IMR-90 (cell line): ENCODE measurements around the gene BFSP1. TPM values are rescaled to one million over a fixed set of nuclear protein-coding genes. Genes with fewer than 3 reads are reported as not detected.

ENCODE experiments used
- ATAC-seq: fragments of 200-7000 bp; cut with Tn5 transposase; 2 replicates; pipeline ENCODE4 v1.9.1; 2020; ENCODE audit warnings: low read depth, mild to moderate bottlenecking, moderate library complexity
- BruUV-seq: library from RNA; stranded (reverse); fragments of 400-500 nt; replicated peaks from 2 replicates; lab custom pipeline; 2021; lab: Mats Ljungman, UMichigan
- CTCF ChIA-PET: fragments of 300-600 bp; formaldehyde crosslinking; extraction: SDS; loops from one replicate; lab custom pipeline; 2021; ENCODE audit warnings: antibody characterized with exemption; lab: Yijun Ruan, JAX
- POLR2A ChIA-PET: fragments of 300-600 bp; sonication (Branson Sonifier 250); formaldehyde crosslinking; loops from one replicate; lab custom pipeline; 2022; ENCODE audit warnings: antibody characterized with exemption; ENCODE audit not compliant: unreplicated experiment; lab: Charles Lee
- DNase-seq: peaks from one replicate; pipeline ENCODE4 v3.0.0; 2013
- H2AFZ ChIP-seq: replicated peaks from 2 replicates; pipeline ENCODE3; 2013; ENCODE audit warnings: low read length, mild to moderate bottlenecking; ENCODE audit not compliant: poor library complexity
- H2AK5ac ChIP-seq: 2 replicates; pipeline ENCODE4 v1.6.1; 2013; ENCODE audit warnings: low read depth, low read length, inconsistent platforms
- H2AK9ac ChIP-seq: replicated peaks from 2 replicates; pipeline ENCODE3; 2013; ENCODE audit warnings: mild to moderate bottlenecking, low read depth, low read length, moderate library complexity; ENCODE audit not compliant: poor library complexity
- H2BK120ac ChIP-seq: 2 replicates; pipeline ENCODE4 v1.6.1; 2013; ENCODE audit warnings: low read depth, low read length, inconsistent platforms
- H2BK15ac ChIP-seq: 3 replicates; pipeline ENCODE4 v1.6.1; 2013; ENCODE audit warnings: low read depth, low read length, inconsistent platforms
- H2BK20ac ChIP-seq: 2 replicates; pipeline ENCODE4 v1.6.1; 2013; ENCODE audit warnings: low read depth, mild to moderate bottlenecking, inconsistent platforms, low read length, moderate library complexity
- H2BK5ac ChIP-seq: 2 replicates; pipeline ENCODE4 v1.6.1; 2013; ENCODE audit warnings: mild to moderate bottlenecking, low read depth, low read length, inconsistent platforms; ENCODE audit not compliant: poor library complexity, severe bottlenecking
- H3K14ac ChIP-seq: replicated peaks from 2 replicates; pipeline ENCODE4 v1.6.1; 2013; ENCODE audit warnings: low read depth, low read length, inconsistent platforms
- H3K18ac ChIP-seq: 2 replicates; pipeline ENCODE4 v1.6.1; 2013; ENCODE audit warnings: low read depth, low read length, control low read depth
- H3K23ac ChIP-seq: 2 replicates; pipeline ENCODE4 v1.6.1; 2013; ENCODE audit warnings: low read depth, low read length, inconsistent platforms
- H3K27ac ChIP-seq: 2 replicates; pipeline ENCODE4 v1.5.1; 2013; ENCODE audit warnings: mild to moderate bottlenecking, control low read depth, low read length; ENCODE audit not compliant: insufficient read depth
- H3K27me3 ChIP-seq: 2 replicates; pipeline ENCODE4 v1.6.1; 2013; ENCODE audit warnings: low read length; ENCODE audit not compliant: control insufficient read depth, insufficient read depth
- H3K36me3 ChIP-seq: 2 replicates; pipeline ENCODE4 v1.6.1; 2013; ENCODE audit warnings: low read length, mixed read lengths; ENCODE audit not compliant: control insufficient read depth, insufficient read depth
- H3K4ac ChIP-seq: 2 replicates; pipeline ENCODE4 v1.6.1; 2013; ENCODE audit warnings: low read depth, low read length, inconsistent platforms
- H3K4me1 ChIP-seq: 2 replicates; pipeline ENCODE4 v1.6.1; 2013; ENCODE audit warnings: low read length, mixed read lengths; ENCODE audit not compliant: control insufficient read depth, insufficient read depth
- H3K4me2 ChIP-seq: 2 replicates; pipeline ENCODE4 v1.6.1; 2013; ENCODE audit warnings: low read depth, mild to moderate bottlenecking, control low read depth, low read length, moderate library complexity
- H3K4me3 ChIP-seq: 2 replicates; pipeline ENCODE4 v1.5.1; 2013; ENCODE audit warnings: low read depth, mild to moderate bottlenecking, control low read depth, low read length, moderate library complexity; ENCODE audit not compliant: insufficient read depth
- H3K56ac ChIP-seq: 2 replicates; pipeline ENCODE4 v1.6.1; 2013; ENCODE audit warnings: low read length, inconsistent platforms; ENCODE audit not compliant: insufficient read depth; ENCODE audit errors: extremely low read depth
- H3K79me1 ChIP-seq, 2 experiments: 2 replicates each; pipeline ENCODE4 v1.6.1; 2013; ENCODE audit warnings: low read length in 2 of 2, inconsistent platforms in 1 of 2, low read depth in 1 of 2
- H3K9ac ChIP-seq: 2 replicates; pipeline ENCODE4 v1.6.1; 2013; ENCODE audit warnings: low read depth, low read length, control low read depth
- H3K9me1 ChIP-seq: 2 replicates; pipeline ENCODE4 v1.6.1; 2013; ENCODE audit warnings: low read length, inconsistent platforms; ENCODE audit not compliant: insufficient read depth
- H3K9me3 ChIP-seq: 2 replicates; pipeline ENCODE4 v1.6.1; 2013; ENCODE audit warnings: low read length; ENCODE audit not compliant: control insufficient read depth, insufficient read depth
- H4K20me1 ChIP-seq: 2 replicates; pipeline ENCODE4 v1.6.1; 2013; ENCODE audit warnings: low read length, inconsistent platforms; ENCODE audit not compliant: insufficient read depth
- H4K5ac ChIP-seq: 2 replicates; pipeline ENCODE4 v1.6.1; 2013; ENCODE audit warnings: mild to moderate bottlenecking, low read depth, low read length, control low read depth
- H4K8ac ChIP-seq, 2 experiments: 2 replicates each; pipeline ENCODE4 v1.6.1; 2013; ENCODE audit warnings: low read depth in 2 of 2, low read length in 2 of 2, control low read depth in 1 of 2, inconsistent platforms in 1 of 2
- H4K91ac ChIP-seq: 2 replicates; pipeline ENCODE4 v1.6.1; 2013; ENCODE audit warnings: low read depth, low read length, inconsistent platforms; ENCODE audit not compliant: insufficient read depth
- CHD1 ChIP-seq: IDR thresholded peaks from 2 replicates; pipeline ENCODE4 v1.6.1; 2012; ENCODE audit warnings: low read depth, low read length, improper control_type of control experiment
- CTCF ChIP-seq: conservative IDR thresholded peaks from 2 replicates; pipeline ENCODE4 v1.5.1; 2012; ENCODE audit warnings: mild to moderate bottlenecking, low read depth, low read length, improper control_type of control experiment
- ELK1 ChIP-seq: fragments of 150-350 bp; IDR thresholded peaks from 2 replicates; pipeline ENCODE4 v1.6.1; 2016; ENCODE audit warnings: low read depth, mild to moderate bottlenecking, low read length, moderate library complexity, borderline replicate concordance
- FOS ChIP-seq: fragments of 150-350 bp; IDR thresholded peaks from 2 replicates; pipeline ENCODE4 v1.6.1; 2016; ENCODE audit warnings: low read depth, low read length
- MAFK ChIP-seq: IDR thresholded peaks from 2 replicates; pipeline ENCODE4 v1.6.1; 2012; ENCODE audit warnings: low read depth, low read length, improper control_type of control experiment
- MXI1 ChIP-seq: IDR thresholded peaks from 2 replicates; pipeline ENCODE4 v1.6.1; 2012; ENCODE audit warnings: low read depth, mild to moderate bottlenecking, low read length, moderate library complexity, borderline replicate concordance
- NFE2L2 ChIP-seq: fragments of 150-350 bp; IDR thresholded peaks from 2 replicates; pipeline ENCODE4 v1.6.1; 2016; ENCODE audit warnings: low read depth, mild to moderate bottlenecking, low read length
- POLR2A ChIP-seq: IDR thresholded peaks from 2 replicates; pipeline ENCODE4 v1.6.1; 2012; ENCODE audit warnings: mild to moderate bottlenecking, low read depth, low read length
- RAD21 ChIP-seq: IDR thresholded peaks from 2 replicates; pipeline ENCODE4 v1.6.1; 2012; ENCODE audit warnings: low read length, improper control_type of control experiment
- RCOR1 ChIP-seq: IDR thresholded peaks from 2 replicates; pipeline ENCODE4 v1.6.1; 2012; ENCODE audit warnings: mild to moderate bottlenecking, low read length, improper control_type of control experiment; ENCODE audit not compliant: insufficient replicate concordance
- SMC3 ChIP-seq: fragments of 150-350 bp; IDR thresholded peaks from 2 replicates; pipeline ENCODE4 v1.6.1; 2016; ENCODE audit warnings: low read depth, mild to moderate bottlenecking, antibody characterized with exemption, low read length, moderate library complexity
- USF2 ChIP-seq: fragments of 150-350 bp; IDR thresholded peaks from 2 replicates; pipeline ENCODE4 v1.6.1; 2017; ENCODE audit warnings: mild to moderate bottlenecking, antibody characterized with exemption, low read length, low read depth
- WGBS, 2 experiments: methylation state at CpG; one replicate each; pipeline versions ENCODE4 v1.1.5 to v1.1.7; 2013; ENCODE audit warnings: missing lambda C conversion rate in 2 of 2; ENCODE audit not compliant: insufficient read length in 1 of 2; ENCODE audit errors: extremely low coverage in 2 of 2; 5-methylcytosine and 5-hydroxymethylcytosine counted together
- dilution Hi-C: fragments of 300-500 bp; cut with HindIII; formaldehyde crosslinking; loops from one replicate; pipeline ENCODE4 v1.14.3; 2018; ENCODE audit warnings: low sequenced_read_pairs; ENCODE audit not compliant: unreplicated experiment
- in situ Hi-C: fragments of 300-500 bp; cut with MboI; formaldehyde crosslinking; loops from 3 replicates; pipeline ENCODE4 v1.14.3; 2019; ENCODE audit warnings: low sequenced_read_pairs, inconsistent platforms, mixed read lengths
- intact Hi-C: fragments of 100-400 bp; cut with micrococcal nuclease; formaldehyde crosslinking; loops from 2 replicates; pipeline ENCODE4 v1.10.0; 2022
- polyA plus RNA-seq, 3 experiments: library from polyadenylated mRNA; depleted of rRNA; stranded (reverse); fragments of >200 nt; gene quantifications; 2 replicates each; pipeline ENCODE4 v1.2.3, GENCODE V29; 2012; ENCODE audit warnings: low replicate concordance in 1 of 3
- total RNA-seq: library from RNA; depleted of rRNA; stranded (reverse); fragments of >200 nt; gene quantifications from 2 replicates; pipeline ENCODE4 v1.2.3, GENCODE V29; 2012

The BFSP1 gene
- total and polyA plus RNA-seq, 2 of the 4 experiments (the other 2 are of a cell fraction) = 1.1 to 2.0 TPM

- Histone ChIP-seq H2AK5ac (no peak overlapping the region), H4K5ac (no peak overlapping the region), H3K27ac (no peak overlapping the region), H3K27me3 (peaks cover 8% of the 10 kb centered on the region), H4K91ac (no peak overlapping the region), H3K4me3 (no peak overlapping the region), H3K79me1 (no peaks in the 10 kb centered on the region), H2AK9ac (no peak overlapping the region), H4K20me1 (no peaks in the 10 kb centered on the region), H3K9me3 (no peaks in the 10 kb centered on the region), H3K9ac (no peak overlapping the region), H3K56ac (no peak overlapping the region), H2AFZ (no peak overlapping the region), H3K4me2 (no peak overlapping the region), H3K36me3 (no peaks in the 10 kb centered on the region), H2BK5ac (no peak overlapping the region), H4K8ac (no peak overlapping the region), H2BK20ac (no peak overlapping the region), H3K9me1 (no peaks in the 10 kb centered on the region), H3K4me1 (no peaks in the 10 kb centered on the region), H2BK15ac (no peak overlapping the region), H3K4ac (no peak overlapping the region), H2BK120ac (no peak overlapping the region), H3K14ac (no peak overlapping the region), H3K18ac (no peak overlapping the region), H3K23ac (no peak overlapping the region)
- no peak for TF ChIP-seq FOS
- no peak for TF ChIP-seq NFE2L2
- TF ChIP-seq SMC3 = no peak
- no peak for TF ChIP-seq ELK1
- TF ChIP-seq RAD21 = no peak
- TF ChIP-seq CTCF = no peak
- no peak for TF ChIP-seq MXI1
- no peak for TF ChIP-seq POLR2A
- TF ChIP-seq CHD1 = no peak
- TF ChIP-seq RCOR1 = no peak
- no peak for TF ChIP-seq MAFK
- no peak for TF ChIP-seq USF2
- intact Hi-C loops = no loop called here
- no TSS peak for BruUV-seq
- DNase-seq = no peak
- ChIA-PET POLR2A (no interaction called here), CTCF (interaction anchor here (0.6 kb wide), 1 partner anchor 730 kb away, joined by 3 read pairs; no protein-coding TSS in a partner anchor)
- in situ Hi-C loops = no loop called here
- dilution Hi-C loops = no loop called here
- no peak for ATAC-seq
- 71% methylated on average over 1 of the region's 7 CpGs; no CpG with 5 or more reads in 1 of the 2 experiments for WGBS, 2 experiments
Measured at GRCh38 chr20:17466641-17467040, 64.5 kb downstream of the BFSP1 start.
